IMR-90 (cell line): ENCODE data around the gene ZNF653. TPM values are rescaled to one million over a fixed set of nuclear protein-coding genes. Genes with fewer than 3 reads are reported as not detected.

Experiments
- ATAC-seq: fragments of 200-7000 bp; cut with Tn5 transposase; 2 replicates; pipeline ENCODE4 v1.9.1; 2020; ENCODE audit warnings: low read depth, mild to moderate bottlenecking, moderate library complexity
- BruUV-seq: library from RNA; stranded (reverse); fragments of 400-500 nt; replicated peaks from 2 replicates; lab custom pipeline; 2021; lab: Mats Ljungman, UMichigan
- CTCF ChIA-PET: fragments of 300-600 bp; formaldehyde crosslinking; extraction: SDS; loops from one replicate; lab custom pipeline; 2021; ENCODE audit warnings: antibody characterized with exemption; lab: Yijun Ruan, JAX
- POLR2A ChIA-PET: fragments of 300-600 bp; sonication (Branson Sonifier 250); formaldehyde crosslinking; loops from one replicate; lab custom pipeline; 2022; ENCODE audit warnings: antibody characterized with exemption; ENCODE audit not compliant: unreplicated experiment; lab: Charles Lee
- DNase-seq: peaks from one replicate; pipeline ENCODE4 v3.0.0; 2013
- H2AFZ ChIP-seq: replicated peaks from 2 replicates; pipeline ENCODE3; 2013; ENCODE audit warnings: low read length, mild to moderate bottlenecking; ENCODE audit not compliant: poor library complexity
- H2AK5ac ChIP-seq: 2 replicates; pipeline ENCODE4 v1.6.1; 2013; ENCODE audit warnings: low read depth, low read length, inconsistent platforms
- H2AK9ac ChIP-seq: replicated peaks from 2 replicates; pipeline ENCODE3; 2013; ENCODE audit warnings: mild to moderate bottlenecking, low read depth, low read length, moderate library complexity; ENCODE audit not compliant: poor library complexity
- H2BK120ac ChIP-seq: 2 replicates; pipeline ENCODE4 v1.6.1; 2013; ENCODE audit warnings: low read depth, low read length, inconsistent platforms
- H2BK15ac ChIP-seq: 3 replicates; pipeline ENCODE4 v1.6.1; 2013; ENCODE audit warnings: low read depth, low read length, inconsistent platforms
- H2BK20ac ChIP-seq: 2 replicates; pipeline ENCODE4 v1.6.1; 2013; ENCODE audit warnings: low read depth, mild to moderate bottlenecking, inconsistent platforms, low read length, moderate library complexity
- H2BK5ac ChIP-seq: 2 replicates; pipeline ENCODE4 v1.6.1; 2013; ENCODE audit warnings: mild to moderate bottlenecking, low read depth, low read length, inconsistent platforms; ENCODE audit not compliant: poor library complexity, severe bottlenecking
- H3K14ac ChIP-seq: replicated peaks from 2 replicates; pipeline ENCODE4 v1.6.1; 2013; ENCODE audit warnings: low read depth, low read length, inconsistent platforms
- H3K18ac ChIP-seq: 2 replicates; pipeline ENCODE4 v1.6.1; 2013; ENCODE audit warnings: low read depth, low read length, control low read depth
- H3K23ac ChIP-seq: 2 replicates; pipeline ENCODE4 v1.6.1; 2013; ENCODE audit warnings: low read depth, low read length, inconsistent platforms
- H3K27ac ChIP-seq: 2 replicates; pipeline ENCODE4 v1.5.1; 2013; ENCODE audit warnings: mild to moderate bottlenecking, control low read depth, low read length; ENCODE audit not compliant: insufficient read depth
- H3K27me3 ChIP-seq: 2 replicates; pipeline ENCODE4 v1.6.1; 2013; ENCODE audit warnings: low read length; ENCODE audit not compliant: control insufficient read depth, insufficient read depth
- H3K36me3 ChIP-seq: 2 replicates; pipeline ENCODE4 v1.6.1; 2013; ENCODE audit warnings: low read length, mixed read lengths; ENCODE audit not compliant: control insufficient read depth, insufficient read depth
- H3K4ac ChIP-seq: 2 replicates; pipeline ENCODE4 v1.6.1; 2013; ENCODE audit warnings: low read depth, low read length, inconsistent platforms
- H3K4me1 ChIP-seq: 2 replicates; pipeline ENCODE4 v1.6.1; 2013; ENCODE audit warnings: low read length, mixed read lengths; ENCODE audit not compliant: control insufficient read depth, insufficient read depth
- H3K4me2 ChIP-seq: 2 replicates; pipeline ENCODE4 v1.6.1; 2013; ENCODE audit warnings: low read depth, mild to moderate bottlenecking, control low read depth, low read length, moderate library complexity
- H3K4me3 ChIP-seq: 2 replicates; pipeline ENCODE4 v1.5.1; 2013; ENCODE audit warnings: low read depth, mild to moderate bottlenecking, control low read depth, low read length, moderate library complexity; ENCODE audit not compliant: insufficient read depth
- H3K56ac ChIP-seq: 2 replicates; pipeline ENCODE4 v1.6.1; 2013; ENCODE audit warnings: low read length, inconsistent platforms; ENCODE audit not compliant: insufficient read depth; ENCODE audit errors: extremely low read depth
- H3K79me1 ChIP-seq, 2 experiments: 2 replicates each; pipeline ENCODE4 v1.6.1; 2013; ENCODE audit warnings: low read length in 2 of 2, inconsistent platforms in 1 of 2, low read depth in 1 of 2
- H3K9ac ChIP-seq: 2 replicates; pipeline ENCODE4 v1.6.1; 2013; ENCODE audit warnings: low read depth, low read length, control low read depth
- H3K9me1 ChIP-seq: 2 replicates; pipeline ENCODE4 v1.6.1; 2013; ENCODE audit warnings: low read length, inconsistent platforms; ENCODE audit not compliant: insufficient read depth
- H3K9me3 ChIP-seq: 2 replicates; pipeline ENCODE4 v1.6.1; 2013; ENCODE audit warnings: low read length; ENCODE audit not compliant: control insufficient read depth, insufficient read depth
- H4K20me1 ChIP-seq: 2 replicates; pipeline ENCODE4 v1.6.1; 2013; ENCODE audit warnings: low read length, inconsistent platforms; ENCODE audit not compliant: insufficient read depth
- H4K5ac ChIP-seq: 2 replicates; pipeline ENCODE4 v1.6.1; 2013; ENCODE audit warnings: mild to moderate bottlenecking, low read depth, low read length, control low read depth
- H4K8ac ChIP-seq, 2 experiments: 2 replicates each; pipeline ENCODE4 v1.6.1; 2013; ENCODE audit warnings: low read depth in 2 of 2, low read length in 2 of 2, control low read depth in 1 of 2, inconsistent platforms in 1 of 2
- H4K91ac ChIP-seq: 2 replicates; pipeline ENCODE4 v1.6.1; 2013; ENCODE audit warnings: low read depth, low read length, inconsistent platforms; ENCODE audit not compliant: insufficient read depth
- CTCF ChIP-seq: conservative IDR thresholded peaks from 2 replicates; pipeline ENCODE4 v1.5.1; 2012; ENCODE audit warnings: mild to moderate bottlenecking, low read depth, low read length, improper control_type of control experiment
- FOS ChIP-seq: fragments of 150-350 bp; IDR thresholded peaks from 2 replicates; pipeline ENCODE4 v1.6.1; 2016; ENCODE audit warnings: low read depth, low read length
- POLR2A ChIP-seq: IDR thresholded peaks from 2 replicates; pipeline ENCODE4 v1.6.1; 2012; ENCODE audit warnings: mild to moderate bottlenecking, low read depth, low read length
- RAD21 ChIP-seq: IDR thresholded peaks from 2 replicates; pipeline ENCODE4 v1.6.1; 2012; ENCODE audit warnings: low read length, improper control_type of control experiment
- SMC3 ChIP-seq: fragments of 150-350 bp; IDR thresholded peaks from 2 replicates; pipeline ENCODE4 v1.6.1; 2016; ENCODE audit warnings: low read depth, mild to moderate bottlenecking, antibody characterized with exemption, low read length, moderate library complexity
- WGBS, 2 experiments: methylation state at CpG; one replicate each; pipeline versions ENCODE4 v1.1.5 to v1.1.7; 2013; ENCODE audit warnings: missing lambda C conversion rate in 2 of 2; ENCODE audit not compliant: insufficient read length in 1 of 2; ENCODE audit errors: extremely low coverage in 2 of 2; 5-methylcytosine and 5-hydroxymethylcytosine counted together
- dilution Hi-C: fragments of 300-500 bp; cut with HindIII; formaldehyde crosslinking; loops from one replicate; pipeline ENCODE4 v1.14.3; 2018; ENCODE audit warnings: low sequenced_read_pairs; ENCODE audit not compliant: unreplicated experiment
- in situ Hi-C: fragments of 300-500 bp; cut with MboI; formaldehyde crosslinking; loops from 3 replicates; pipeline ENCODE4 v1.14.3; 2019; ENCODE audit warnings: low sequenced_read_pairs, inconsistent platforms, mixed read lengths
- intact Hi-C: fragments of 100-400 bp; cut with micrococcal nuclease; formaldehyde crosslinking; loops from 2 replicates; pipeline ENCODE4 v1.10.0; 2022
- polyA plus RNA-seq, 3 experiments: library from polyadenylated mRNA; depleted of rRNA; stranded (reverse); fragments of >200 nt; gene quantifications; 2 replicates each; pipeline ENCODE4 v1.2.3, GENCODE V29; 2012; ENCODE audit warnings: low replicate concordance in 1 of 3
- total RNA-seq: library from RNA; depleted of rRNA; stranded (reverse); fragments of >200 nt; gene quantifications from 2 replicates; pipeline ENCODE4 v1.2.3, GENCODE V29; 2012

Gene ZNF653
- total and polyA plus RNA-seq, 2 of the 4 experiments (the other 2 are of a cell fraction) = 3.9 to 9.0 TPM

GRCh38 chr19:11482384-11483050 is 23.1 kb downstream of the ZNF653 start (continued):
- TF ChIP-seq SMC3 (peak; percentile 64), POLR2A (no peak), RAD21 (peak; percentile 81)

GRCh38 chr19:11481534-11482383 is 23.9 kb downstream of the ZNF653 start:
- dilution Hi-C loops = no loop called here
- Histone ChIP-seq H3K14ac (no peak overlapping the region), H3K27ac (no peak overlapping the region)

More at GRCh38 chr19:11481534-11482383, 23.9 kb downstream of the ZNF653 start:
- Histone ChIP-seq H3K4me1 (peaks cover 2% of the 10 kb centered on the region; the same call in 1 of the 2 replicates), H2BK120ac (no peak overlapping the region), H3K4me2 (peak overlapping the region; percentile 60), H4K8ac (no peak overlapping the region), H2AK9ac (peak overlapping the region; percentile 66), H4K91ac (no peak overlapping the region), H2BK5ac (no peak overlapping the region), H3K36me3 (0 out of 2 replicates have a peak, but pooled peaks cover 2% of the 10 kb centered on the region), H3K4ac (no peak overlapping the region), H2BK15ac (no peak overlapping the region), H3K9me1 (no peaks in the 10 kb centered on the region), H3K18ac (no peak overlapping the region), H3K79me1 (no peaks in the 10 kb centered on the region), H2AK5ac (no peak overlapping the region), H3K23ac (no peak overlapping the region), H2AFZ (peak overlapping the region; percentile 81), H3K9ac (no peak overlapping the region), H4K5ac (no peak overlapping the region), H3K56ac (no peak overlapping the region), H4K20me1 (no peaks in the 10 kb centered on the region), H3K4me3 (peak overlapping the region; percentile 49), H3K27me3 (peaks cover 48% of the 10 kb centered on the region), H3K9me3 (no peaks in the 10 kb centered on the region), H2BK20ac (no peak overlapping the region)
- TF ChIP-seq CTCF (0 out of 2 replicates have a peak, but pooled peaks have one; percentile 3), FOS (no peak)
- WGBS, 2 experiments = 7% methylated on average over 30 of the region's 50 CpGs; no CpG with 5 or more reads in 1 of the 2 experiments
- intact Hi-C loops = loop anchor here (1.0 to 5.0 kb wide), 4 partner anchors 101 to 344 kb away; no protein-coding TSS in a partner anchor
- no TSS peak for BruUV-seq
- CTCF ChIA-PET = interaction anchor here (0.6 to 1.7 kb wide), 8 partner anchors 13 to 195 kb away, joined by 3 to 11 read pairs (median 5); partner anchors contain the start of genes ODAD3 and PRKCSH
- ATAC-seq (peak; percentile 93), DNase-seq (peak; percentile 85)
- in situ Hi-C loops = no loop called here
- POLR2A ChIA-PET = interaction anchor here (0.9 kb wide), 1 partner anchor 188 kb away, joined by 4 read pairs; no protein-coding TSS in a partner anchor
